ENCODE measurements around the gene VTI1A.

GRCh38 chr10:112759496-112759895 lies 312.5 kb downstream of the VTI1A start:
- TF ChIP-seq, protein P1, sequence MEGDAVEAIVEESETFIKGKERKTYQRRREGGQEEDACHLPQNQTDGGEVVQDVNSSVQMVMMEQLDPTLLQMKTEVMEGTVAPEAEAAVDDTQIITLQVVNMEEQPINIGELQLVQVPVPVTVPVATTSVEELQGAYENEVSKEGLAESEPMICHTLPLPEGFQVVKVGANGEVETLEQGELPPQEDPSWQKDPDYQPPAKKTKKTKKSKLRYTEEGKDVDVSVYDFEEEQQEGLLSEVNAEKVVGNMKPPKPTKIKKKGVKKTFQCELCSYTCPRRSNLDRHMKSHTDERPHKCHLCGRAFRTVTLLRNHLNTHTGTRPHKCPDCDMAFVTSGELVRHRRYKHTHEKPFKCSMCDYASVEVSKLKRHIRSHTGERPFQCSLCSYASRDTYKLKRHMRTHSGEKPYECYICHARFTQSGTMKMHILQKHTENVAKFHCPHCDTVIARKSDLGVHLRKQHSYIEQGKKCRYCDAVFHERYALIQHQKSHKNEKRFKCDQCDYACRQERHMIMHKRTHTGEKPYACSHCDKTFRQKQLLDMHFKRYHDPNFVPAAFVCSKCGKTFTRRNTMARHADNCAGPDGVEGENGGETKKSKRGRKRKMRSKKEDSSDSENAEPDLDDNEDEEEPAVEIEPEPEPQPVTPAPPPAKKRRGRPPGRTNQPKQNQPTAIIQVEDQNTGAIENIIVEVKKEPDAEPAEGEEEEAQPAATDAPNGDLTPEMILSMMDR (IDR thresholded peaks at IDR 0.05) = no peak
- no peak for TF ChIP-seq POLR2A (IDR thresholded peaks at IDR 0.05)

Measured in breast epithelium (tissue), 3 donors.